H1 (cell line): Measurements from ENCODE around the gene PSKH1. TPM values are rescaled to one million over a fixed set of nuclear protein-coding genes. Genes with fewer than 3 reads are reported as not detected.

ENCODE experiments used
- CTCF ChIA-PET: fragments of 300-600 bp; sonication (Branson Sonifier 250); formaldehyde crosslinking; loops from one replicate; lab custom pipeline; 2021; ENCODE audit not compliant: partially characterized antibody; lab: Charles Lee
- POLR2A ChIA-PET: fragments of 300-600 bp; sonication (Branson Sonifier 250); formaldehyde crosslinking; loops from one replicate; lab custom pipeline; 2021; ENCODE audit warnings: inconsistent platforms; ENCODE audit not compliant: partially characterized antibody; lab: Charles Lee
- DNase-seq, 2 experiments: peaks; one replicate each; pipeline versions ENCODE4 v3.0.0 to v3.0.0-alpha.2; 2010 to 2022; ENCODE audit warnings: low spot score in 2 of 2, low read depth in 1 of 2, mixed read lengths in 1 of 2
- FAIRE-seq: peaks from 2 replicates; lab custom pipeline; 2011; peaks lifted over from hg19 to GRCh38; lab: Jason Lieb, UNC
- H2AFZ ChIP-seq: 2 replicates; pipeline ENCODE4 v1.8.1; 2012; ENCODE audit warnings: low read length, inconsistent platforms
- H2AK5ac ChIP-seq: 2 replicates; pipeline ENCODE4 v1.6.1; 2013; ENCODE audit warnings: low read depth, low read length
- H2BK120ac ChIP-seq: replicated peaks from 2 replicates; pipeline ENCODE3; 2013; ENCODE audit warnings: low read depth, low read length, inconsistent platforms
- H2BK12ac ChIP-seq: 2 replicates; pipeline ENCODE4 v1.6.1; 2013; ENCODE audit warnings: low read depth, low read length
- H2BK15ac ChIP-seq: 2 replicates; pipeline ENCODE4 v1.6.1; 2013; ENCODE audit warnings: low read length
- H2BK20ac ChIP-seq: 2 replicates; pipeline ENCODE4 v1.6.1; 2013; ENCODE audit warnings: low read length
- H2BK5ac ChIP-seq: 2 replicates; pipeline ENCODE4 v1.6.1; 2013; ENCODE audit warnings: low read depth, low read length
- H3K14ac ChIP-seq: 2 replicates; pipeline ENCODE4 v1.6.1; 2013; ENCODE audit warnings: inconsistent platforms; ENCODE audit not compliant: insufficient read length
- H3K18ac ChIP-seq: 2 replicates; pipeline ENCODE4 v1.6.1; 2013; ENCODE audit warnings: low read length; ENCODE audit errors: extremely low read depth
- H3K23ac ChIP-seq: 2 replicates; pipeline ENCODE4 v1.6.1; 2013; ENCODE audit warnings: inconsistent platforms; ENCODE audit not compliant: insufficient read length
- H3K23me2 ChIP-seq: 2 replicates; pipeline ENCODE4 v1.6.1; 2013; ENCODE audit warnings: low read depth, low read length
- H3K27ac ChIP-seq: 2 replicates; pipeline ENCODE4 v1.6.1; 2011; ENCODE audit warnings: low read depth, low read length, inconsistent platforms
- H3K27me3 ChIP-seq, 4 experiments: replicated peaks in 1 of 4; 1 replicate in 1 of 4; 2 replicates in 3 of 4; pipeline versions ENCODE4 v1.6.1 to v1.8.1; 2011 to 2013; ENCODE audit warnings: low read length in 3 of 4, mild to moderate bottlenecking in 3 of 4, inconsistent platforms in 2 of 4, mixed read lengths in 2 of 4, moderate library complexity in 1 of 4; ENCODE audit not compliant: control insufficient read depth in 3 of 4, insufficient read depth in 3 of 4; ENCODE audit errors: extremely low read depth in 1 of 4
- H3K36me3 ChIP-seq, 4 experiments: 2 replicates each; pipeline versions ENCODE4 v1.6.1 to v1.8.1; 2011 to 2013; ENCODE audit warnings: mild to moderate bottlenecking in 4 of 4, low read length in 3 of 4, moderate library complexity in 2 of 4, control low read depth in 1 of 4, inconsistent platforms in 1 of 4; ENCODE audit not compliant: insufficient read depth in 4 of 4, control insufficient read depth in 2 of 4
- H3K4ac ChIP-seq: replicated peaks from 2 replicates; pipeline ENCODE3; 2013; ENCODE audit warnings: low read length, low read depth, mixed read lengths, inconsistent platforms; ENCODE audit not compliant: insufficient read length
- H3K4me1 ChIP-seq, 4 experiments: replicated peaks in 1 of 4; 1 replicate in 1 of 4; 2 replicates in 3 of 4; pipeline versions ENCODE4 v1.6.1 to v1.8.1; 2011 to 2013; ENCODE audit warnings: low read length in 3 of 4, inconsistent platforms in 2 of 4, mixed read lengths in 1 of 4; ENCODE audit not compliant: insufficient read depth in 4 of 4, control insufficient read depth in 3 of 4
- H3K4me2 ChIP-seq, 2 experiments: 2 replicates each; pipeline versions ENCODE4 v1.6.1 to v1.8.1; 2011 to 2013; ENCODE audit warnings: low read depth in 2 of 2, low read length in 2 of 2, control low read depth in 1 of 2, inconsistent platforms in 1 of 2, mild to moderate bottlenecking in 1 of 2; ENCODE audit not compliant: insufficient read depth in 1 of 2
- H3K4me3 ChIP-seq, 4 experiments: fragments of 200-600, 300-600 bp in 1 of 4; sonication (generic), shearing (Covaris generic), sonication (Bioruptor Twin) in 1 of 4; 2 replicates each; pipeline versions ENCODE4 v1.5.1 to v1.8.1; 2011 to 2016; ENCODE audit warnings: low read length in 4 of 4, low read depth in 3 of 4, control low read depth in 2 of 4, inconsistent platforms in 2 of 4, mild to moderate bottlenecking in 2 of 4, mixed read lengths in 1 of 4, moderate library complexity in 1 of 4; ENCODE audit not compliant: insufficient read depth in 2 of 4; ENCODE audit errors: extremely low read depth in 1 of 4
- H3K56ac ChIP-seq: replicated peaks from 2 replicates; pipeline ENCODE3; 2013; ENCODE audit warnings: low read depth, mild to moderate bottlenecking, mixed read lengths, low read length, inconsistent platforms; ENCODE audit not compliant: insufficient read length
- H3K79me1 ChIP-seq: 2 replicates; pipeline ENCODE4 v1.6.1; 2013; ENCODE audit warnings: low read depth, low read length, control low read depth
- H3K79me2 ChIP-seq, 2 experiments: 2 replicates each; pipeline versions ENCODE4 v1.6.1 to v1.8.1; 2012 to 2013; ENCODE audit warnings: low read length in 2 of 2, mild to moderate bottlenecking in 2 of 2, inconsistent platforms in 1 of 2; ENCODE audit not compliant: insufficient read depth in 2 of 2, control insufficient read depth in 1 of 2
- H3K9ac ChIP-seq, 4 experiments: replicated peaks in 1 of 4; 1 replicate in 1 of 4; 2 replicates in 3 of 4; pipeline versions ENCODE4 v1.6.1 to v1.8.1; 2011 to 2013; ENCODE audit warnings: low read depth in 3 of 4, low read length in 3 of 4, control low read depth in 2 of 4, mild to moderate bottlenecking in 2 of 4, moderate library complexity in 2 of 4, inconsistent platforms in 1 of 4; ENCODE audit errors: extremely low read depth in 1 of 4
- H3K9me3 ChIP-seq, 2 experiments: 2 replicates each; pipeline versions ENCODE4 v1.6.1 to v1.8.1; 2012 to 2013; ENCODE audit warnings: mild to moderate bottlenecking in 2 of 2, moderate library complexity in 2 of 2, control low read depth in 1 of 2, inconsistent platforms in 1 of 2, low read depth in 1 of 2, low read length in 1 of 2, mixed read lengths in 1 of 2; ENCODE audit not compliant: insufficient read depth in 2 of 2
- H4K20me1 ChIP-seq, 2 experiments: replicated peaks in 1 of 2; 2 replicates each; pipeline versions ENCODE3 to v1.8.1; 2011 to 2013; ENCODE audit warnings: inconsistent platforms in 2 of 2, low read length in 2 of 2, mild to moderate bottlenecking in 1 of 2; ENCODE audit not compliant: insufficient read depth in 2 of 2, control insufficient read depth in 1 of 2
- H4K5ac ChIP-seq: 2 replicates; pipeline ENCODE4 v1.6.1; 2013; ENCODE audit warnings: low read length, low read depth, mixed read lengths, inconsistent platforms; ENCODE audit not compliant: insufficient read length
- H4K8ac ChIP-seq: 2 replicates; pipeline ENCODE4 v1.8.0; 2013; ENCODE audit warnings: mild to moderate bottlenecking, moderate library complexity, low read length, inconsistent platforms; ENCODE audit not compliant: insufficient read depth; ENCODE audit errors: extremely low read depth
- H4K91ac ChIP-seq: replicated peaks from 2 replicates; pipeline ENCODE3; 2013; ENCODE audit warnings: low read length, mixed read lengths, inconsistent platforms; ENCODE audit not compliant: insufficient read length
- CBX5 ChIP-seq: fragments of 300-800, 300-1000 bp; sonication (generic); IDR thresholded peaks from 2 replicates; pipeline ENCODE4 v1.7.1; 2016; ENCODE audit warnings: antibody characterized with exemption, low read length, low read depth
- CTCF ChIP-seq, 3 experiments: IDR thresholded peaks; 1 replicate in 2 of 3; 2 replicates in 1 of 3; pipeline versions ENCODE4 v1.5.1 to v1.6.1; 2011; ENCODE audit warnings: low read length in 3 of 3, mild to moderate bottlenecking in 3 of 3, inconsistent platforms in 2 of 3, low read depth in 1 of 3, moderate library complexity in 1 of 3; ENCODE audit not compliant: insufficient read depth in 1 of 3; ENCODE audit errors: control extremely low read depth in 1 of 3
- HDAC2 ChIP-seq, 2 experiments: fragments of 300-600 bp in 1 of 2; sonication (generic) in 1 of 2; IDR thresholded peaks; 2 replicates each; pipeline ENCODE4 v1.6.1; 2011 to 2012; ENCODE audit warnings: low read depth in 2 of 2, low read length in 2 of 2, mild to moderate bottlenecking in 2 of 2, moderate library complexity in 2 of 2, borderline replicate concordance in 1 of 2, inconsistent platforms in 1 of 2
- MAFK ChIP-seq: IDR thresholded peaks from 2 replicates; pipeline ENCODE4 v1.6.1; 2012; ENCODE audit warnings: low read depth, mild to moderate bottlenecking, improper control_type of control experiment, low read length
- NRF1 ChIP-seq: IDR thresholded peaks from 2 replicates; pipeline ENCODE4 v1.6.1; 2011; ENCODE audit warnings: mild to moderate bottlenecking, low read depth, low read length, improper control_type of control experiment
- POLR2A ChIP-seq, 2 experiments: IDR thresholded peaks; 1 replicate in 1 of 2; 2 replicates in 1 of 2; pipeline ENCODE4 v1.6.1; 2011; ENCODE audit warnings: low read depth in 2 of 2, low read length in 2 of 2, mild to moderate bottlenecking in 2 of 2; ENCODE audit errors: control extremely low read depth in 1 of 2
- SAP30 ChIP-seq: fragments of 300-600 bp; sonication (generic); IDR thresholded peaks from 2 replicates; pipeline ENCODE4 v1.7.1; 2012; ENCODE audit warnings: low read length, moderate library complexity, mild to moderate bottlenecking, inconsistent platforms; ENCODE audit not compliant: insufficient read depth, insufficient replicate concordance
- SP2 ChIP-seq: IDR thresholded peaks from 2 replicates; pipeline ENCODE4 v1.6.1; 2012; ENCODE audit warnings: mild to moderate bottlenecking, low read length, inconsistent platforms
- TBP ChIP-seq: IDR thresholded peaks from 2 replicates; pipeline ENCODE4 v1.6.1; 2011; ENCODE audit warnings: low read depth, low read length, improper control_type of control experiment
- TCF12 ChIP-seq: IDR thresholded peaks from 2 replicates; pipeline ENCODE4 v1.6.1; 2011; ENCODE audit warnings: low read depth, mild to moderate bottlenecking, low read length
- TEAD4 ChIP-seq: IDR thresholded peaks from 2 replicates; pipeline ENCODE4 v1.6.1; 2012; ENCODE audit warnings: low read depth, low read length, inconsistent platforms, mixed read lengths
- WGBS, 2 experiments: shearing (Covaris generic) in 1 of 2; methylation state at CpG; one replicate each; pipeline versions ENCODE4 v1.1.6 to v1.1.7; 2013 to 2015; ENCODE audit warnings: low lambda C conversion rate in 2 of 2, mixed read lengths in 2 of 2, inconsistent platforms in 1 of 2, low coverage in 1 of 2, missing lambda C conversion rate in 1 of 2; ENCODE audit not compliant: insufficient replicate concordance in 2 of 2, insufficient coverage in 1 of 2, insufficient read length in 1 of 2; ENCODE audit errors: extremely low coverage in 1 of 2, missing lambda C conversion rate in 1 of 2; 5-methylcytosine and 5-hydroxymethylcytosine counted together
- polyA plus RNA-seq, 7 experiments: library from polyadenylated mRNA; depleted of rRNA in 3 of 7; stranded (reverse) in 5 of 7; unstranded in 2 of 7; fragments of >200 nt in 5 of 7; fragments of 200-250 nt in 2 of 7; gene quantifications; 1 replicate in 5 of 7; 2 replicates in 1 of 7; 4 replicates in 1 of 7; pipeline versions ENCODE4 v1.2.1 to v1.2.3, GENCODE V29; 2011 to 2013; ENCODE audit warnings: missing spikeins in 2 of 7, mixed read lengths in 2 of 7
- total RNA-seq: library from RNA; stranded (reverse); fragmentation: NEBNext Ultra II Directional; extraction: Animal tissue kit (Norgen Biotek cat#: 25700); gene quantifications from 2 replicates; pipeline ENCODE4 v1.2.1, GENCODE V29; 2021

The PSKH1 gene
- total and polyA plus RNA-seq, 2 of the 8 experiments (the other 6 are each of a cell fraction or from before 2014, with no cell fraction given), result 24.8 to 51.0 TPM

- Histone ChIP-seq H3K4me2 (no peak overlapping the region), H4K5ac (no peak overlapping the region), H3K27ac (no peak overlapping the region), H3K79me1 (no peaks in the 10 kb centered on the region), H3K9me3 (no peaks in the 10 kb centered on the region), H3K4me1 (peaks cover 5 to 15% (median 11%) of the 10 kb centered on the region in 4 experiments), H2BK15ac (0 out of 2 replicates have a peak overlapping the region, but pooled peaks have one; percentile 16), H3K18ac (no peak overlapping the region), H2AK5ac (no peak overlapping the region), H2BK120ac (no peak overlapping the region), H3K79me2 (no peaks in the 10 kb centered on the region), H2AFZ (no peak overlapping the region), H3K9ac (no peak overlapping the region), H3K23ac (no peak overlapping the region), H4K20me1 (peaks cover 11 to 17% of the 10 kb centered on the region in 2 experiments), H3K14ac (no peak overlapping the region), H3K23me2 (0 out of 2 replicates have a peak, but pooled peaks cover 2% of the 10 kb centered on the region), H4K8ac (peak overlapping the region; percentile 53; the same call in 1 of the 2 replicates), H3K4ac (no peak overlapping the region), H3K56ac (no peak overlapping the region), H3K4me3 (no peak overlapping the region), H3K36me3 (peaks cover 24 to 40% (median 31%) of the 10 kb centered on the region in 4 experiments), H3K27me3 (no peaks in the 10 kb centered on the region), H4K91ac (no peak overlapping the region), H2BK20ac (no peak overlapping the region), H2BK5ac (no peak overlapping the region; the same call in 1 of the 2 replicates), H2BK12ac (no peak overlapping the region)
- CTCF ChIA-PET, result interaction anchor here (0.7 to 21.8 kb wide), 51 partner anchors 8 to 370 kb away, joined by 3 to 623 read pairs (median 5); partner anchors contain the start of genes CENPT, CTRL, DDX28 and DPEP2NB
- no peak for FAIRE-seq
- POLR2A ChIA-PET, result interaction anchor here (0.6 to 6.3 kb wide), 14 partner anchors 9 to 525 kb away, joined by 3 to 45 read pairs (median 4); partner anchors contain the start of genes CTRL, EDC4, LCAT and PSKH1
- DNase-seq, result peak in 1 of 2 experiments; percentile 90
- WGBS, 2 experiments, result 60% methylated on average over 10 of the region's 11 CpGs; no CpG with 5 or more reads in 1 of the 2 experiments
- no peak for TF ChIP-seq TBP
- no peak for TF ChIP-seq HDAC2 (IDR thresholded peaks at IDR 0.05; ENCODE audit: borderline replicate concordance in 1 of 2, low read depth in 2 of 2, low read length in 2 of 2)
- TF ChIP-seq SP2, result no peak
- TF ChIP-seq POLR2A (IDR thresholded peaks at IDR 0.05; ENCODE audit: control extremely low read depth in 1 of 2, low read depth in 2 of 2, low read length in 2 of 2), result no peak
- TF ChIP-seq MAFK, result no peak
- peak; percentile 87 to 94 (median 88) for TF ChIP-seq CTCF (IDR thresholded peaks at IDR 0.05; ENCODE audit: control extremely low read depth in 1 of 3, insufficient read depth in 1 of 3, low read depth in 1 of 3, low read length in 3 of 3)
- TF ChIP-seq CBX5, result no peak
- TF ChIP-seq SAP30, result no peak
- TF ChIP-seq TEAD4, result no peak
- no peak for TF ChIP-seq NRF1
- peak; percentile 45; the same call in 1 of the 2 replicates for TF ChIP-seq TCF12
Measured at GRCh38 chr16:67883872-67884261, 9.2 kb upstream of the PSKH1 start.
